Right forelimb (tissue), 1 donor: Measurements from ENCODE around the gene C3orf70.

Experiments used
- DNase-seq: peaks from one replicate; pipeline ENCODE4 v3.0.0-alpha.2; 2018

Gene C3orf70

DNA sequence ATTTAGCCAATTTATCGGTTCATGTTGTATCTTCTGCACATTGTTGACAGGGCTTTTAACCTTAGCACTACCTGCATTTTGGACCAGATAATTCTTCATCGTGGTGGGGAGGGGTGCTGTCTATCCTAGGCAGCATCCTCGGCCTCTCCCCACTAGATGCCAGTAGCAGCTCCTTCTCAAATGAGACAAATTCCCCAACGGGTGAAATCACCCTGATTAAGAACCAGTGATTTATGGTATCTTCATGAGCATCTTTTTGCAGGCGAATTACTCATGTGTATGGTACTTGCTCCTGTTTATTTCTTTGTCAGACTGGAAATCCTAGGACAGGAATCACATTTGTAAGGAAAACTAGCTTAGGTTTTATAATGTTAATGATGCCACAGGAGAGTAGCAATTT is 68.0 kb downstream of the C3orf70 start:
- no peak for DNase-seq

DNA sequence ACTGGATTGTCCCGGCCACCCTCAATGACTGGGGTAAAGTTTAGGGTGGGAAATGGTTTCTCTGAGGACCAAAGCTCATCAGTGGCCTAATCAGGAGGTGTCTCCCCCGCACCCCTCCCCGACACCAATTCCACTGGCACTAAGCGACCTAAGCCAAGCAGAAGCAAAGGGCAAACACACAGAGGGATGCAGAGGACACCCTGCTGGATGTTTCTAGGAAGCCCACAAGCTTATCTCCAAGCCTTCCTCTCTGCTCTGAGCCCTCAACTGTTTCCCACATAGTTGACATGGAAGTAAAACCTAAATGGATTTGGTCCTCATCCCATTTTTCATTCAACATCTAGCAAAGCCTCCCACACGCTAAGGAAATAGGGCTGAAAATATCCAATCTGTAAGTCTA is 68.5 kb downstream of the C3orf70 start:
- no peak for DNase-seq

DNA sequence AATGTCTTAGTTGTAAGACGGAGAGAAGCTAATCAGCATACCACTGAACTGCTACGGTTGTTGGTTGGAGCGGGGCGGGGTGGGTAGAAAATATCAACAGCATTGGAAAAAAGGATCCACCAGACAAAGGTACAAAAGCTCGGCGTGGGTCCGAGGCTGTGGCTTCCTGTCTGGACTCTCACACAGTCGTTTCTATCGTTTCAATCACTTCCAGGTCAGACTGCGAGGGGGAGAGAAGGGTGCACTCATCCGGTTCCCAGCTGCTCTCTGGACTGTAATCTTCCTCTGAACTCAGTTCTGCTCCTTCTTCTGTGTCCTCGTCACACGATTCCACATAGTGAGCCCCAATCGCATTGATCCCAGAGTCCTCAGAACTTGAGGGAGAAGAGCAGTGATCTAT is 70.0 kb downstream of the C3orf70 start:
- DNase-seq: no peak

DNA sequence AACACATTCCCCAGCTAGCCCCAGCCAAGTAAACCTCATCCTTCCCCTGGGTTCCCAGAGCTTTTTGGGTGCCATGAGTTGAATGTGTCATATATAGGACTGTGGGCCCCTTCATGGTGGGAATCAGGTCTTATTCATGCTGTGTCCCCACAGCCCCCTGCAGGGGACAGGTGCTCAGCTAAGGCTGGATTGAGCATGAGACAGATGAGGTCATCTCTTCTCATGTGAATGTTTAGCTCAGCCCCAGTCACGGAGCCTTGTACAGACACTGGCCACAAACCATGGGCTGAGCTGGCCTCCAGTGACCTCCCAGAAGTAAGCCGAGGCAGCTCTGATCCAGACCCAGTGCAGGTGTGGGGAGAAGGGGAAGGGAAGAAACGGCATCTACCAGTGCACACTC is 70.7 kb downstream of the C3orf70 start:
- DNase-seq: no peak

DNA sequence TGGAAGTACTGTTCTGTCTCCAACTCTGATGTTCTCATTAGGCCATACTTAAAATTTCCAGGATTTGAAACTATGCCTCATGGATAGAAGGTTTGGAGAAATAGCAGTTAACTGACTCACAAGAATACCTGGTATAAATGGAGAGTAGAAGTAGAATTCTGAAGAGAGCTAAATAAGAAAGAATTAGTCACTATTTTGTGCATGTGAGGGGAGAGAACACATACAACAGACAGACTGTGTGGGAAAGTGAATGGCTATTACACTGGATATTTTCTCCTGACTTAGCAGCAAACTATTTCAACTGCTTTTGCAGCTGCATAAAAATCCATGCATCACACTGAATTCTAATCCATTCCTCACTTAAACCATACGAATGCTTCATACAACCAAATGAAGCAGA is 71.3 kb downstream of the C3orf70 start:
- DNase-seq: no peak

DNA sequence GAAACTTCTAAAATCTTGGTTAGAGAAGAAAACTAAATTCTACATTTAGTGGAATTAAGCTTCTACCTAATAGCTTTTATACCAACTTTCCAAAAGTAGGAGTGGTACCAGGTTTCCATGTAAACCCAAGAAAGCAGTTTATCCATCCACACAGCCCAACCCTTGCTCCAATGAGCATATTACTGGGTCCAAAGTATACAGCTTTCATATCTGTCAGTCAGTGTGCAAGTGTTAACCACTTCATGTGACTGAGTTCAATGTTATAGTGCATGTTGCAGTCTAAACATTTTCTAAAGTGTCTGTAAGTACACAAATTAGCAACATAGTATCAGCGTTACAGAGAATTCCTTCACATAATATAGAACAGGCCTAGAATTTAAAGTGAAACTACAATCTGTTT is 73.2 kb downstream of the C3orf70 start:
- no peak for DNase-seq

DNA sequence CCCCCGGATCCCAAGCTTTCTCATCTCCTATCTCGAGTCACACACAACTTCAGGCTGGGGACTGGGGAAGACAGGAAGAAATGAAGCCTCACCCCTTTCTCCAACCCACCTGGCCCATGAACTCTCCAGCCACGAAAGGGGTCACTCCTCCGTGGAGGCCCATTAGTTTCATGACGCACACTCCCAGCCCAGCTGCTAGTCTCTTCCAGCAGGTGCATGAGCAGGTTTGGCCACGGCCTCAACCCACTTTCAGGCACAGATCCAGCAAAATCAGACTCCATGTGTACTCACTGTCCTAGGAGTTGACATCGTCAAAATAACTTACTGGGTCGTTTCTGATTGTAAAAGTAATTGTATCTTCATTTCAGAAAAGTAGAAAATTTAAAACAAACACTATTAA is 76.6 kb downstream of the C3orf70 start:
- no peak for DNase-seq

DNA sequence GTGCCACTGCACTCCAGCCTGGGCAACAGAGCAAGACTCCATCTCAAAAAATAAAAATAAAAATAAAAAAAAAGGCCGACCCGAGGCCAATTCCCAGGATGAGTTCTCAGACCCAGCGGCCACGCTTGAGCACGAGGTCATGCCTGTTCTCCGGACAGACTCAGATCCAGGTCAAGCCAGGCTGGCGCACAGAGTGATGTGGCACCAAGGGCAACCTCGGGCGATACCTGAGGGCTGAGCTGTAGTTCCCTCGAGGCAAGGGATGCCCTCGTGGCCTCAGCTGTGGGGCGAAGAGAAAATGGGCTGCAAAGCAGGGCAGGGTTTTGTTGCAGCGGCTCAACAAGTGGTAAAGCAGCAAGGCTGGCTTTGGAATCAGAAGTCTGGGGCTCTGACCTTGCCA is 77.3 kb downstream of the C3orf70 start:
- DNase-seq: no peak

DNA sequence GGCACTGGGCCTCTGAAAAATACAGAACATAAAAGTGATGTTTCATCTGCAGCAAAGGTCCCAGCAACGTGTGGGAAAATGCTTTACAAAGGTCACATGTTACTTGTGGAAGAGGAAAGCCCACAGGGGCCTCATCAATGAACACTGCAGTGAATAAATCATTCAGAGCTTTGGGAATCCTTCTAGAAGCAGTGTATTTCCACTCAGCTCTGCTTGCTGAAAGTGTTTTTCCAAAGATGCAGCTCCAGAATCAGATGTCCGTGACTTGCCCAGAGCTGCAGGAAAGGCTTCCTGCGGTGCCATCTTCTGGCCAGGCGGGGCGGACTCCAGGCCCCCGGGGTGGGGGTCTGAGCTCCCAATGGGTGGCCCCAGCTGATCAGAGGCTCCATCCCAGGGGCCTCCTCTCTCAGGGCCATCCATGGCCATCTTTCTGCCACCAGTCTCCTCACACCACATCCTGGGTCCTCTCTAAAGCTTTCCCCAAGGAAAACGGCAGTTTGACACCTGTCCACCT is 81.5 kb downstream of the C3orf70 start:
- no peak for DNase-seq

DNA sequence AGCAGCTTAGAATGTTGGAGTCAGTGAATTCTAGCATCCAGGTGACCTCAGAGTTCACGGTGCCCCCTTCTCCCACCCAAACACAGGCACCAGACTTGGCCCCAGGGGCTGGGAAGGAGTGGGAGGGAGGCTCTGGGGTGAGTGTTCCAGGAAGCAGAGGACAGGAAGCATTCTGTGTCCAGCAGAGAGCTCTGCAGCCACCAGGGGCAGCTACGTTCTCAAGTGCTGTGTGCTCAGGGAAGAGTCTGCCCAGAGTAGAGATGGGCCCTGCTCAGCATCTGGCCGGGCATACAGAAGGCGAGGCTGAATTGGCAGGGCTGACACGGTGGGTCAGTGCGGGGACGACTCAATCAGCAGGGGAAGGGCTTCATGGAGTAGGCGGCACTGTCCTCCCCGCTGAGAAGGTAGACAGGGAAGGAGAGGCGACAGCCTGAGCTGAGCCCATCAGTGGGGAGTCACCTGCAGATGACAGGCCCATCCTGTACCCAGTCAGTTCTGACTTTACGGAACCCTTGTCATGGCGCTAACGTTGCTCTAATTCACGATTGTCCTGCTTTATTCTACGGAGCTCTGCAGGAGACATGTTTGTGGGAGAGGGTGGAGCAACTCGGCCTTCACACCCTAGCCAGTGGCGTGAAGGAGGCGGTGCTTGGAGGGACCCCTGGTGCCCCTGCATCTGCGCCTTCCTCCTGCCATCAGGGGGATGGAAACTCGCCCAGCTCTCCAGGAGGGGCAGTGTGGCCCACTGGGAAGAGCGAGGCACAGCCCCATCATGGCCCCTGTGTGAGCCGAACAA is 82.2 kb downstream of the C3orf70 start:
- no peak for DNase-seq

DNA sequence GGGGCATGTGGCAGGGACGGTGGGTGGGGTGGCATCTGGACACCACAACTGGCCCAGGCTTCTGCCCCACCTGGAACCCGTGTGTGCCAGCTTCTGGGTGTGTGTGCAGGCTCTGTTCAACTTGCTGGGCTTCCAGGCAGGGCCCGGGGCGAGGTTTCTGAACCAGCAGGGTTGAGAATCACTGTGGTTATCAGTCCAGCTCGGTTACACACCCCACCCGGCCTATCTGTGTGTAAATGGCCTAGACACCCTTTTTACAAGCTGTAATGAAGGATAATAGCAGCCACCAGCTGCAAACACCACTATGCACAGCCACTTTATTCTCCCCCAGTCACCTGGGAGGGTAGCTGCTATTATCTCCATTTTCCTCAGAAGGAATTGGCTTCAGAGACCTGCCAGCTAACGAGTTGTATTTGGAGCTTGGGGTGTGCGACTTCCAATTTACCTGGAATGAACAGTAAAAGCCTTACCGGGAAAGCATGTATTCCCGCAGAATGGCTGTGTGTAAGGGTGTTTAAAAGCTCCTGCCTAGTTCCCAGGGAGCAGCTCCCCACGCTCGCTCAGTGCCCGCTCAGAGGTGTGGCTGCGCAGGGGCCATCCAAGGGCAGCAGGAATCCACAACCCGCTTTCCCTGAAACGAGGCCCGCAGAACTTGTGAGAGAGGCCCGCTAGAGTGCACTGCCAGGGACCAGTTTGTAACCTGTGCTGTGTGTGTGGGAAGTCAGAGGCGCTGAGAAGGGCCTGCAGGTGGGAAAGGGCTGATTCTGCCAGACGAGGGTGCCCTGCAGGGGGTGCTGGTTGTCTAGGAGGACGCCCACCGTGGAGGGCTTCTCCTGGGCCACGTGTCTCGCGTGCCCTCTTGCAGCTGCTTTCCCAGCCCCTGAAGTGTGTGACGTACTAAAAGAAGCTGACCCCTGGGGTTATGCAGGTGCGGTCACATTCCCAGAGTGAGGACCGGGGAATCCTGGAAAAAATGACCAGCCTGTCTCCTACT is 83.5 kb downstream of the C3orf70 start:
- no peak for DNase-seq

DNA sequence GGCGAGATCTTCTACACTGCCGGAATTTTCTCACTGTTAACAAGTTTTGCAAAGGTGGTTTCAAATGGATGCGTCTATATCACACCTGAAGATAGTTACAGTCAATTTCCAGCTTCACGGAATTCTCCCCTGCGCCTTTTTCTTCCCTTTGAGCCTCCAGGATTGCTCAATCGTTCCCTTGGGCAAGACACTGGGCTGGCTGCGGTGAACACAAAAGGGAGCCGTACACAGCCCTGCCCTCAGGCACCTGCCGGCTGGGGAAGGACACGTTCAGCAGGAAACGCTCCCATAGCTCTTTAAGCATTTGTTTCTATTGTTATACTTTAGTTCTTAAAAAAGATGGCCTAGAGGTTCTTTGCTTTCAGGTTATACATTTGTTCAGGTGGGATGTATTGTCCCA is 85.7 kb downstream of the C3orf70 start:
- DNase-seq: no peak

DNA sequence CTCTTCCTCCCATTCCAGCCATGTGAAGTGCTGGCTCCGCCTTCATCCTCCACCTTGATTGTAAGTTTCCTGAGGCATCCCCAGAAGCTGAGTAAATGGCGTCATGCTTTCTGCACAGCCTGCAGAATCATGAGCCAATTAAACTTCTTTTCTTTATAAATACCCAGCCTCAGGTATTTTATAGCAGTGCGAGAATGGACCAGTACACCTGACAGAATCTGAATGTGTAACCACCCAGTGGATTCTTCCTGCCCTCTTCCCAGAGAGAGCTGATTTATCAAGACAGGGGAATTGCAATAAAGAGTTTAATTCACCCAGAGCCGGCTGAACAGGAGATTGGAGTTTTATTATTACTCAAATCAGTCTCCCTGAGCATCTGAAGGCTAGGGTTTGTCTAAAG is 86.6 kb downstream of the C3orf70 start:
- DNase-seq: no peak

DNA sequence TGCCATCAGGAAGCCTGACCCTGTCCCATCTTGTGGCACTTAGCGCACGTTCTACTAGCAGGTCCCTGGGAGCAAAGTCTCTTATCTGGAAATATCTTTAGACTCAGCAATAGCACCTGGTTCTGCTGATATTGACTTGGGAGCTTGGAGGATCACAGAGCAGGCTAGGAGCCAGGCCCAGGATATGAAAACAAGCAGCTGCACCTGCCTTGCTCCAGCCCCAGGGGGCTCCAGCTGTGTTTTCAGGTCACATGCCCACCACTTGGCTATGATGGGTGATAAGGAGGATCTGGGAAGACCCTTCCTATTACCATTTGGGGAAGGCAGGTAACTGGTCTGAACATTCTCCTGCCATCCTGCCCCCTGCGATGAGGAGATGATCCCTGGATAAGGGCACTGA is 87.8 kb downstream of the C3orf70 start:
- DNase-seq: no peak

DNA sequence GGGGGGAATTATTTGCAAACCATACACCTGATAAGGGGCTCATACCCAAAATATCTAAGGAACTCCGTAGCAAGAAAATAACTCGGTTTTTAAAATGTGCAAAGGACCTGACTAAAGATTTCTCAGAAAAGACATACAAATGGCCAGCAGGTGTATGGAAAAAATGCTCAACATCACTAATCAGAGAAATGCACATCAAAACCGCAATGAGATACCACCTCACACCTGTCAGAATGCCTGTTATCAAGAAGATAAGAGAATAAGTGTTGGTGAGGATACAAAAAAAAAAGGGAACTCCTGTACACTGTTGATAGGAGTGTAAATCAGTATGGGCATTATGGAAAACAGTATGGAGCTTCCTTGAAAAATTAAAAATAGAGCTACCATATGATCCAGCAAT is 89.4 kb downstream of the C3orf70 start:
- no peak for DNase-seq

DNA sequence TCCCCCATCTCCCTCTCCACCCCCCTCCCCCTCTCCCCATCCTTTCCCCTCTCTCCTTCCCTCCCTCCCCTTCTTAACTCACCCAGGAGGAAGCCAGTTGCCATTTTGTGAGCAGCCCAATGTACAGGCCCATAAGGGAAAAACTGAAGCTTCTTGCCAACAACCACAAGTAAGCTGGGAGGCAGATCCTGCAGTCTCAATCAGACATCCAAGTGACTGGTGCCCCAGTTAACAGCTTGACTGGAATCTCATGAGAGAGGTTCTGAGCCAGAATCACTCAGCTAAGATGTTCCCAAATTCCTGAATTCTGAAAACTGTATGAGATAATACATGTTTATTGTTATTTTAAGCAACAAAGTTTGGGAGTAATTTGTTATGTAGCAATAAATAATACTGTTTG is 90.7 kb downstream of the C3orf70 start:
- no peak for DNase-seq

DNA sequence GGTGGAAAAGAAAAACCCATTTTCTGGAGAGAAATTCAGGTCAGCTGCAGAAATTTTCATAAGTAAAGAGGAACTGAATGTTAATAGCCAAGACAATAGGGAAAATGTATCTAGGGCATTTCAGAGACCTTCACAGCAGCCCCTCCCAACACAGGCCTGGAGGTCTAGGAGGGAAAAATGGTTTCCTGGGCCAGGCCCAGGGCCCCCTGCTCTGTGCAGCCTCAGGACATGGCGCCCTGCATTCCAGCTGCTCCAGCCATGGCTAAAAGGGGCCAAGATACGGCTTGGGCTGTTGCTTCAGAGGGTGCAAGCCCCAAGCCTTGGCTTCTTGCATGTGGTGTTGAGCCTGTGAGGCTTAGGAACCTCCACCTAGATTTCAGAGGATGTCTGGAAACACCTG is 92.2 kb downstream of the C3orf70 start:
- DNase-seq: no peak

DNA sequence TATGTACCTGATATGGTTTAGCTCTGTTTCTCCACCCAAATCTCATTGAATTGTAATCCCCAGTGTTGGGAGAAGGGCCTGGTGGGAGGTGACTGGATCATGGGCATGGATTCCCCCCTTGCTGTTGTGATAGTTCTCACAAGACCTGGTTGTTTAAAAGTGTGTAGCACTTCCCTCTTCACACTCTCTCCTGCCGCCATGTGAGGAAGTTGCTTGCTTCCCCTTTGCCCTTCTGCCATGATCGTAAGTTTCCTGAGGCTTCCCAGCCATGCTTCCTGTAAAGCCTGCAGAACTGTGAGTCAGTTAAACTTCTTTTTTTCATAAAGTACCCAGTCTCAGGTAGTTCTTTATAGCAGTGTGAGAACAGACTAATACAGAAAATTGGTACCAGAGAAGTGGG is 93.1 kb downstream of the C3orf70 start:
- no peak for DNase-seq

DNA sequence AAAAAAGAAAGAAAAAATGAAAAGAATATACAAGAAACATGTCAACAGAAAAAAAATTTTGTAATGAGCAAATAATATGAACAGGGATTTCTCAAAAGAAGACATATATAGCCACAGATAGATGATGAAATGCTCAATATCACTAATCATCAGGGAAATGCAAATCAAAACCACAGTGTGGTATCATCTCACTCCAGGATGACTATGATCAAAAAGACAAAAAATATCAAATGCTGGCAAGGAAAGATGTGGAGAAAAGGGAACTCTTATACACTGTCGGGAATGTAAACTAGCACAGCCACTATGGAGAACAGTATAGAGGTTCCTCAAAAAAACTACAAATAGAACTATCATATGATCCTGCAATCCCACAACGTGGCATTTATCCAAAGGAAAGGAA is 94.1 kb downstream of the C3orf70 start:
- no peak for DNase-seq

DNA sequence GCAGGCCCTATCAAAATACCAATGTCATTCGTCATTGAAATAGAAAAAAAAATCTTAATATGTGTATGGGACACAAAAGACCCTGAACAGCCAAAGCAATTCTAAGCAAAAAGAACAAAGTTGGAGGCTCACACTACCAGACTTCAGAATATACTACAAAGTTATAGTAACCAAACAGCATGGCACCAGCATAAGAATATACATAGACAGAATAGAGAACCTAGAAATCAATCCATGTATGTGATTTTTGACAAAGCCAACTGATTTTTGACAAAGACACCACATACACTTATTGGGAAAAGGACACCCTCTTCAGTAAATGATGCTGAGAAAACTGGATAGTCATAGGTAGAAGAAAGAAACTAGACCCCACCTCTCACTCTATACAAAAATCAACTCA is 95.0 kb downstream of the C3orf70 start:
- no peak for DNase-seq

DNA sequence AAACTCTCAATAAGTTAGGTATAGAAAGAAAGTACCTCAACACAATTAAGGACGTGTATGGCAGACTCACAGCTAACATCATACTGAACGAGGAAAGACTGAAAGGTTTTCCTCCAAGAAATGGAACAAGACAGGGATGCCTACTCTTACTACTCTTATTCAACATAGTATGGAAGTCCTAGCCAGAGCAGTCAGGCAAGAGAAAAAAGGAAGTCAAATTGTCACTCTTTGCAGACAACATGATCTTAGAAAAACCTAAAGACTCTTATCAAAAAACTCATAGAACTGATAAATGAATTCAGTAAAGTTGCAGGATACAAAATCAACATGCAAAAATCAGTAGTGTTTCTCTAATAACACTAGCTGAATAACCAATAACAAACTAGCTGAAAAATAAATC is 96.0 kb downstream of the C3orf70 start:
- DNase-seq: no peak

DNA sequence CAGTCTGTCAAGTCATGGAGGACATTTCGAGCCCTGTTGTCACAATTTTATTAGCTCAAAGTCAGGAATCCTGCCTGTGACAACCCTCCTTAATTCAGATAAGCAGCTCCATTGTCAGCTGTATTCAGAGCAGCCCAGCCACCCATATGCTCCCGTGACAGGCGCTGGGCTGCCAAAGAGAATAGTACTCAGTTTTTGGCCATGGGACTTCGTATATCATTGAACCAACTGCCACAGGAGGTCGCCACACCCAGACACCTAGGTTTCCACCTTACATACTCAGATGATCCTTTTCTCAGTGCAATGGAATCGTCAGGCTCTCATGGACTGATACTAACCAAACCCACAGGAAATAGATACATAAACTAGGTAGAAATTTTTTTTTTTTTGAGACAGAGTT is 100.2 kb downstream of the C3orf70 start:
- DNase-seq: no peak

DNA sequence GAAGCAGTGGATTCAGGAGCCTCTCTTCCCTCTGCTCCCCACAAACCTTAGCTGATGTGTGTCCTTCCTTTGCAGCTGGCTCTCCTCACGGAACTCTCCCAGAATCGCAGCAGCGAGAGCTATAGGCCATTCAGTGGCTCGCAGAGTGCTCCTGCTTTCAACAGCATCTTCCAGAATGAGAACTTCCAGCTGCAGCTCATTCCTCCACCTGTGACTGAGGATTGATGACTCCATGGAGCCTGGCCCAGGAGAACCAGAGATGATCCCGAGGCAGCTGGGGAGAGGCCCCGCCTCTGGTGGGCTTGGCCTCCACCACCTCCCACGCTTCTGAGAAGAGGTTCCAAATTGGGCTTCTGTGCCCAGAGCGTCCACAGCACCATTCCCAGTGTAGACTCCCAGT is 101.1 kb downstream of the C3orf70 start:
- DNase-seq: no peak

DNA sequence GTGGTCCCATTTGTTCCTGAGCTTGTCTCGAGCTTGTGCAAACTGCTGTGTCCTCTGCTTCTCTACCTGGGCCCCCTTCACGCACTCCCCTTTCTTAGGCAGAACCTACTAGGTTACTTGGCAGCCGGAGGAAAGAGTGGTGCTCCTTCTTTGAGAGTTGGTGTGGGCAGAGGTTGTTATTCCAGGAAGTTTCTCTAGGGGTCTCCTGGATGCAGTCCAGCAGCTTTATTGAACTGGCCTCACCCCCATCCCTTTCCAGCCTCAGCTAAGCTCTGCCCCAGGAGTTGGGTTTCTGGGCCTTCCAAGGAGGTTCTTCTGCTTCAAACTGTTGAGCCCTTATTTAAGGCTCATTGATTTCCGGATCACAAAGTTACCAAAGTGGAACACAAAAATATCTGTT is 103.2 kb downstream of the C3orf70 start:
- DNase-seq: no peak
